IMR-90 (cell line): ENCODE results near the gene ADRA2A. TPM values are rescaled to one million over a fixed set of nuclear protein-coding genes. Genes with fewer than 3 reads are reported as not detected.

ENCODE experiments used
- ATAC-seq: fragments of 200-7000 bp; cut with Tn5 transposase; 2 replicates; pipeline ENCODE4 v1.9.1; 2020; ENCODE audit warnings: low read depth, mild to moderate bottlenecking, moderate library complexity
- BruUV-seq: library from RNA; stranded (reverse); fragments of 400-500 nt; replicated peaks from 2 replicates; lab custom pipeline; 2021; lab: Mats Ljungman, UMichigan
- CTCF ChIA-PET: fragments of 300-600 bp; formaldehyde crosslinking; extraction: SDS; loops from one replicate; lab custom pipeline; 2021; ENCODE audit warnings: antibody characterized with exemption; lab: Yijun Ruan, JAX
- POLR2A ChIA-PET: fragments of 300-600 bp; sonication (Branson Sonifier 250); formaldehyde crosslinking; loops from one replicate; lab custom pipeline; 2022; ENCODE audit warnings: antibody characterized with exemption; ENCODE audit not compliant: unreplicated experiment; lab: Charles Lee
- DNase-seq: peaks from one replicate; pipeline ENCODE4 v3.0.0; 2013
- H2AFZ ChIP-seq: replicated peaks from 2 replicates; pipeline ENCODE3; 2013; ENCODE audit warnings: low read length, mild to moderate bottlenecking; ENCODE audit not compliant: poor library complexity
- H2AK5ac ChIP-seq: 2 replicates; pipeline ENCODE4 v1.6.1; 2013; ENCODE audit warnings: low read depth, low read length, inconsistent platforms
- H2AK9ac ChIP-seq: replicated peaks from 2 replicates; pipeline ENCODE3; 2013; ENCODE audit warnings: mild to moderate bottlenecking, low read depth, low read length, moderate library complexity; ENCODE audit not compliant: poor library complexity
- H2BK120ac ChIP-seq: 2 replicates; pipeline ENCODE4 v1.6.1; 2013; ENCODE audit warnings: low read depth, low read length, inconsistent platforms
- H2BK15ac ChIP-seq: 3 replicates; pipeline ENCODE4 v1.6.1; 2013; ENCODE audit warnings: low read depth, low read length, inconsistent platforms
- H2BK20ac ChIP-seq: 2 replicates; pipeline ENCODE4 v1.6.1; 2013; ENCODE audit warnings: low read depth, mild to moderate bottlenecking, inconsistent platforms, low read length, moderate library complexity
- H2BK5ac ChIP-seq: 2 replicates; pipeline ENCODE4 v1.6.1; 2013; ENCODE audit warnings: mild to moderate bottlenecking, low read depth, low read length, inconsistent platforms; ENCODE audit not compliant: poor library complexity, severe bottlenecking
- H3K14ac ChIP-seq: replicated peaks from 2 replicates; pipeline ENCODE4 v1.6.1; 2013; ENCODE audit warnings: low read depth, low read length, inconsistent platforms
- H3K18ac ChIP-seq: 2 replicates; pipeline ENCODE4 v1.6.1; 2013; ENCODE audit warnings: low read depth, low read length, control low read depth
- H3K23ac ChIP-seq: 2 replicates; pipeline ENCODE4 v1.6.1; 2013; ENCODE audit warnings: low read depth, low read length, inconsistent platforms
- H3K27ac ChIP-seq: 2 replicates; pipeline ENCODE4 v1.5.1; 2013; ENCODE audit warnings: mild to moderate bottlenecking, control low read depth, low read length; ENCODE audit not compliant: insufficient read depth
- H3K27me3 ChIP-seq: 2 replicates; pipeline ENCODE4 v1.6.1; 2013; ENCODE audit warnings: low read length; ENCODE audit not compliant: control insufficient read depth, insufficient read depth
- H3K36me3 ChIP-seq: 2 replicates; pipeline ENCODE4 v1.6.1; 2013; ENCODE audit warnings: low read length, mixed read lengths; ENCODE audit not compliant: control insufficient read depth, insufficient read depth
- H3K4ac ChIP-seq: 2 replicates; pipeline ENCODE4 v1.6.1; 2013; ENCODE audit warnings: low read depth, low read length, inconsistent platforms
- H3K4me1 ChIP-seq: 2 replicates; pipeline ENCODE4 v1.6.1; 2013; ENCODE audit warnings: low read length, mixed read lengths; ENCODE audit not compliant: control insufficient read depth, insufficient read depth
- H3K4me2 ChIP-seq: 2 replicates; pipeline ENCODE4 v1.6.1; 2013; ENCODE audit warnings: low read depth, mild to moderate bottlenecking, control low read depth, low read length, moderate library complexity
- H3K4me3 ChIP-seq: 2 replicates; pipeline ENCODE4 v1.5.1; 2013; ENCODE audit warnings: low read depth, mild to moderate bottlenecking, control low read depth, low read length, moderate library complexity; ENCODE audit not compliant: insufficient read depth
- H3K56ac ChIP-seq: 2 replicates; pipeline ENCODE4 v1.6.1; 2013; ENCODE audit warnings: low read length, inconsistent platforms; ENCODE audit not compliant: insufficient read depth; ENCODE audit errors: extremely low read depth
- H3K79me1 ChIP-seq, 2 experiments: 2 replicates each; pipeline ENCODE4 v1.6.1; 2013; ENCODE audit warnings: low read length in 2 of 2, inconsistent platforms in 1 of 2, low read depth in 1 of 2
- H3K9ac ChIP-seq: 2 replicates; pipeline ENCODE4 v1.6.1; 2013; ENCODE audit warnings: low read depth, low read length, control low read depth
- H3K9me1 ChIP-seq: 2 replicates; pipeline ENCODE4 v1.6.1; 2013; ENCODE audit warnings: low read length, inconsistent platforms; ENCODE audit not compliant: insufficient read depth
- H3K9me3 ChIP-seq: 2 replicates; pipeline ENCODE4 v1.6.1; 2013; ENCODE audit warnings: low read length; ENCODE audit not compliant: control insufficient read depth, insufficient read depth
- H4K20me1 ChIP-seq: 2 replicates; pipeline ENCODE4 v1.6.1; 2013; ENCODE audit warnings: low read length, inconsistent platforms; ENCODE audit not compliant: insufficient read depth
- H4K5ac ChIP-seq: 2 replicates; pipeline ENCODE4 v1.6.1; 2013; ENCODE audit warnings: mild to moderate bottlenecking, low read depth, low read length, control low read depth
- H4K8ac ChIP-seq, 2 experiments: 2 replicates each; pipeline ENCODE4 v1.6.1; 2013; ENCODE audit warnings: low read depth in 2 of 2, low read length in 2 of 2, control low read depth in 1 of 2, inconsistent platforms in 1 of 2
- H4K91ac ChIP-seq: 2 replicates; pipeline ENCODE4 v1.6.1; 2013; ENCODE audit warnings: low read depth, low read length, inconsistent platforms; ENCODE audit not compliant: insufficient read depth
- BHLHE40 ChIP-seq: fragments of 150-350 bp; IDR thresholded peaks from 2 replicates; pipeline ENCODE4 v1.6.1; 2016; ENCODE audit warnings: mild to moderate bottlenecking, low read depth, low read length
- CEBPB ChIP-seq: IDR thresholded peaks from 2 replicates; pipeline ENCODE4 v1.6.1; 2012; ENCODE audit warnings: low read depth, low read length, improper control_type of control experiment
- CHD1 ChIP-seq: IDR thresholded peaks from 2 replicates; pipeline ENCODE4 v1.6.1; 2012; ENCODE audit warnings: low read depth, low read length, improper control_type of control experiment
- CTCF ChIP-seq: conservative IDR thresholded peaks from 2 replicates; pipeline ENCODE4 v1.5.1; 2012; ENCODE audit warnings: mild to moderate bottlenecking, low read depth, low read length, improper control_type of control experiment
- FOS ChIP-seq: fragments of 150-350 bp; IDR thresholded peaks from 2 replicates; pipeline ENCODE4 v1.6.1; 2016; ENCODE audit warnings: low read depth, low read length
- MAFK ChIP-seq: IDR thresholded peaks from 2 replicates; pipeline ENCODE4 v1.6.1; 2012; ENCODE audit warnings: low read depth, low read length, improper control_type of control experiment
- MAZ ChIP-seq: IDR thresholded peaks from 2 replicates; pipeline ENCODE4 v1.6.1; 2012; ENCODE audit warnings: low read depth, mild to moderate bottlenecking, low read length, improper control_type of control experiment, moderate library complexity, borderline replicate concordance
- MXI1 ChIP-seq: IDR thresholded peaks from 2 replicates; pipeline ENCODE4 v1.6.1; 2012; ENCODE audit warnings: low read depth, mild to moderate bottlenecking, low read length, moderate library complexity, borderline replicate concordance
- NFE2L2 ChIP-seq: fragments of 150-350 bp; IDR thresholded peaks from 2 replicates; pipeline ENCODE4 v1.6.1; 2016; ENCODE audit warnings: low read depth, mild to moderate bottlenecking, low read length
- POLR2A ChIP-seq: IDR thresholded peaks from 2 replicates; pipeline ENCODE4 v1.6.1; 2012; ENCODE audit warnings: mild to moderate bottlenecking, low read depth, low read length
- RAD21 ChIP-seq: IDR thresholded peaks from 2 replicates; pipeline ENCODE4 v1.6.1; 2012; ENCODE audit warnings: low read length, improper control_type of control experiment
- RCOR1 ChIP-seq: IDR thresholded peaks from 2 replicates; pipeline ENCODE4 v1.6.1; 2012; ENCODE audit warnings: mild to moderate bottlenecking, low read length, improper control_type of control experiment; ENCODE audit not compliant: insufficient replicate concordance
- RFX5 ChIP-seq: IDR thresholded peaks from 2 replicates; pipeline ENCODE4 v1.8.0; 2012; ENCODE audit warnings: low read depth, mild to moderate bottlenecking, low read length, moderate library complexity
- SMC3 ChIP-seq: fragments of 150-350 bp; IDR thresholded peaks from 2 replicates; pipeline ENCODE4 v1.6.1; 2016; ENCODE audit warnings: low read depth, mild to moderate bottlenecking, antibody characterized with exemption, low read length, moderate library complexity
- USF2 ChIP-seq: fragments of 150-350 bp; IDR thresholded peaks from 2 replicates; pipeline ENCODE4 v1.6.1; 2017; ENCODE audit warnings: mild to moderate bottlenecking, antibody characterized with exemption, low read length, low read depth
- WGBS, 2 experiments: methylation state at CpG; one replicate each; pipeline versions ENCODE4 v1.1.5 to v1.1.7; 2013; ENCODE audit warnings: missing lambda C conversion rate in 2 of 2; ENCODE audit not compliant: insufficient read length in 1 of 2; ENCODE audit errors: extremely low coverage in 2 of 2; 5-methylcytosine and 5-hydroxymethylcytosine counted together
- dilution Hi-C: fragments of 300-500 bp; cut with HindIII; formaldehyde crosslinking; loops from one replicate; pipeline ENCODE4 v1.14.3; 2018; ENCODE audit warnings: low sequenced_read_pairs; ENCODE audit not compliant: unreplicated experiment
- in situ Hi-C: fragments of 300-500 bp; cut with MboI; formaldehyde crosslinking; loops from 3 replicates; pipeline ENCODE4 v1.14.3; 2019; ENCODE audit warnings: low sequenced_read_pairs, inconsistent platforms, mixed read lengths
- intact Hi-C: fragments of 100-400 bp; cut with micrococcal nuclease; formaldehyde crosslinking; loops from 2 replicates; pipeline ENCODE4 v1.10.0; 2022
- polyA plus RNA-seq, 3 experiments: library from polyadenylated mRNA; depleted of rRNA; stranded (reverse); fragments of >200 nt; gene quantifications; 2 replicates each; pipeline ENCODE4 v1.2.3, GENCODE V29; 2012; ENCODE audit warnings: low replicate concordance in 1 of 3
- total RNA-seq: library from RNA; depleted of rRNA; stranded (reverse); fragments of >200 nt; gene quantifications from 2 replicates; pipeline ENCODE4 v1.2.3, GENCODE V29; 2012
- TF ChIP-seq, protein P1 (sequence below): fragments of 150-350 bp; IDR thresholded peaks from 2 replicates; pipeline ENCODE4 v1.6.1; 2016; ENCODE audit warnings: low read depth, mild to moderate bottlenecking, low read length, moderate library complexity, borderline replicate concordance

Gene ADRA2A
- total and polyA plus RNA-seq, 2 of the 4 experiments (the other 2 are of a cell fraction): not detected

DNA sequence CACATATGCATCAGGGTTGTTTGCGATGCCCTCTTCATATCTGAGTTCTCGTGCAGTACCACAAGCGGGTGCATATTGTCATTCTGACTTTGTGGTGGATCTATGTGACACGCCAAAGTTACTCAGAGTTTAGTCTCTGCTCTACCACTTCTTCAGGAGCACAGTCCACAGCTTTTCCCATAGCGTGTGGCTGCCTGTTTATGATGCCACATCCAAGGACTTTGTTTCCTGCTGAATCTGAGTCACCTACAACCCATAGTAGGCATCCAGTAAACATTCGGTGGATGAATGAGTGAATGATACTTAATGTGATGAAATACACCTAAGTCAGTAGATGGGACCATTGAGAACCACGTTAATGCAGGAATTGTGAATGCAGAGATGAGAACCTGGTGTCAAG, 15.0 kb downstream of the ADRA2A start:
- intact Hi-C loops (no loop called here), dilution Hi-C loops (no loop called here), in situ Hi-C loops (loop anchor here (25.0 kb wide), 1 partner anchor 1220 kb away; no protein-coding TSS in a partner anchor)
- DNase-seq (no peak), ATAC-seq (no peak)
- Histone ChIP-seq H3K9me1 (no peaks in the 10 kb centered on the region), H3K4me2 (no peak overlapping the region), H3K27ac (no peak overlapping the region), H2AK5ac (no peak overlapping the region), H2AK9ac (no peak overlapping the region), H4K8ac (no peak overlapping the region), H4K91ac (no peak overlapping the region), H3K4ac (no peak overlapping the region), H3K9ac (no peak overlapping the region), H2BK5ac (no peak overlapping the region), H2AFZ (no peak overlapping the region), H3K56ac (no peak overlapping the region), H3K9me3 (no peaks in the 10 kb centered on the region), H2BK15ac (no peak overlapping the region), H3K23ac (no peak overlapping the region), H3K36me3 (no peaks in the 10 kb centered on the region), H3K14ac (no peak overlapping the region), H4K5ac (no peak overlapping the region), H3K4me1 (no peaks in the 10 kb centered on the region), H3K18ac (no peak overlapping the region), H2BK120ac (no peak overlapping the region), H3K79me1 (no peaks in the 10 kb centered on the region), H2BK20ac (no peak overlapping the region), H3K27me3 (peaks cover 7% of the 10 kb centered on the region), H3K4me3 (no peak overlapping the region), H4K20me1 (no peaks in the 10 kb centered on the region)
- 53% methylated on average over 2 of the region's 7 CpGs; no CpG with 5 or more reads in 1 of the 2 experiments for WGBS, 2 experiments
- TF ChIP-seq MAFK (no peak), USF2 (no peak), POLR2A (no peak), CHD1 (no peak), MAZ (no peak), CEBPB (no peak), FOS (no peak), RFX5 (no peak), MXI1 (no peak), NFE2L2 (no peak), SMC3 (no peak), RAD21 (no peak), CTCF (no peak), RCOR1 (no peak), BHLHE40 (no peak)
- TF ChIP-seq, protein P1, sequence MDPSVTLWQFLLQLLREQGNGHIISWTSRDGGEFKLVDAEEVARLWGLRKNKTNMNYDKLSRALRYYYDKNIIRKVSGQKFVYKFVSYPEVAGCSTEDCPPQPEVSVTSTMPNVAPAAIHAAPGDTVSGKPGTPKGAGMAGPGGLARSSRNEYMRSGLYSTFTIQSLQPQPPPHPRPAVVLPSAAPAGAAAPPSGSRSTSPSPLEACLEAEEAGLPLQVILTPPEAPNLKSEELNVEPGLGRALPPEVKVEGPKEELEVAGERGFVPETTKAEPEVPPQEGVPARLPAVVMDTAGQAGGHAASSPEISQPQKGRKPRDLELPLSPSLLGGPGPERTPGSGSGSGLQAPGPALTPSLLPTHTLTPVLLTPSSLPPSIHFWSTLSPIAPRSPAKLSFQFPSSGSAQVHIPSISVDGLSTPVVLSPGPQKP: no peak
- no TSS peak for BruUV-seq
- ChIA-PET CTCF (no interaction called here), POLR2A (no interaction called here)
